ENCODE results near the gene ETV3.

The ETV3 gene

GRCh38 chr1:157091668-157092273, 46.4 kb downstream of the ETV3 start:
- DNase-seq (ENCODE audit: low spot score), result no peak

GRCh38 chr1:157091186-157091585, 47.0 kb downstream of the ETV3 start:
- DNase-seq (ENCODE audit: low spot score), result no peak

GRCh38 chr1:157090771-157091170, 47.4 kb downstream of the ETV3 start:
- DNase-seq (ENCODE audit: low spot score), result no peak

GRCh38 chr1:157090196-157090647, 48.0 kb downstream of the ETV3 start:
- DNase-seq (ENCODE audit: low spot score), result peak; percentile 80

GRCh38 chr1:157089789-157090188, 48.4 kb downstream of the ETV3 start:
- no peak for DNase-seq (ENCODE audit: low spot score)

GRCh38 chr1:157088607-157089006, 49.6 kb downstream of the ETV3 start:
- no peak for DNase-seq (ENCODE audit: low spot score)

- no peak for DNase-seq (ENCODE audit: low spot score)
These were observed 51.2 kb downstream of the ETV3 start for GRCh38 chr1:157087030-157087429.

GRCh38 chr1:157086299-157086698, 51.9 kb downstream of the ETV3 start:
- DNase-seq (ENCODE audit: low spot score), result no peak

GRCh38 chr1:157085421-157085820, 52.8 kb downstream of the ETV3 start:
- DNase-seq (ENCODE audit: low spot score), result no peak

GRCh38 chr1:157084720-157085119, 53.5 kb downstream of the ETV3 start:
- no peak for DNase-seq (ENCODE audit: low spot score)

GRCh38 chr1:157081707-157082106, 56.5 kb downstream of the ETV3 start:
- no peak for DNase-seq (ENCODE audit: low spot score)

- DNase-seq (ENCODE audit: low spot score), result no peak
These were observed 57.5 kb downstream of the ETV3 start for GRCh38 chr1:157080714-157081113.

GRCh38 chr1:157077394-157077793, 60.8 kb downstream of the ETV3 start:
- no peak for DNase-seq (ENCODE audit: low spot score)

- no peak for DNase-seq (ENCODE audit: low spot score)
These were observed 64.1 kb downstream of the ETV3 start for GRCh38 chr1:157073944-157074685.

Measured in CD4-positive, alpha-beta T cell treated with Interleukin-6 at 100 ng/mL for 8 hours (primary cell).